NCI-H1092 (cell line): ENCODE data around the gene RANBP17.

ENCODE experiments used
- DNase-seq: peaks from one replicate; lab custom pipeline; 2025; lab: John Stamatoyannopoulos, UW

Gene RANBP17

GRCh38 chr5:171317230-171317629, 455.4 kb downstream of the RANBP17 start:
- no peak for DNase-seq

GRCh38 chr5:171318026-171318425, 456.2 kb downstream of the RANBP17 start:
- DNase-seq: no peak

- no peak for DNase-seq
These were observed 459.6 kb downstream of the RANBP17 start for GRCh38 chr5:171321447-171321846.

- DNase-seq: no peak
These were observed 460.7 kb downstream of the RANBP17 start for GRCh38 chr5:171322527-171322926.

- no peak for DNase-seq
These were observed 461.2 kb downstream of the RANBP17 start for GRCh38 chr5:171323007-171323406.

GRCh38 chr5:171323806-171324632, 462.2 kb downstream of the RANBP17 start:
- DNase-seq: no peak

GRCh38 chr5:171330021-171330420, 468.2 kb downstream of the RANBP17 start:
- no peak for DNase-seq

- DNase-seq: no peak
These were observed 473.8 kb downstream of the RANBP17 start for GRCh38 chr5:171335616-171336015.

- no peak for DNase-seq
These were observed 474.8 kb downstream of the RANBP17 start for GRCh38 chr5:171336521-171337209.

- DNase-seq: no peak
These were observed 475.4 kb downstream of the RANBP17 start for GRCh38 chr5:171337210-171337569.

GRCh38 chr5:171340042-171340441, 478.2 kb downstream of the RANBP17 start:
- DNase-seq: no peak

- no peak for DNase-seq
These were observed 478.7 kb downstream of the RANBP17 start for GRCh38 chr5:171340491-171340890.

GRCh38 chr5:171342362-171343111, 480.7 kb downstream of the RANBP17 start:
- DNase-seq: peak; percentile 4

GRCh38 chr5:171344936-171345608, 483.3 kb downstream of the RANBP17 start:
- DNase-seq: no peak
